HepG2 (cell line): ENCODE results near the gene UBE2O. TPM values are rescaled to one million over a fixed set of nuclear protein-coding genes. Genes with fewer than 3 reads are reported as not detected.

Source experiments
- ARID2 ChIP-seq: sonication (generic); formaldehyde crosslinking; IDR thresholded peaks from 2 replicates; pipeline ENCODE4 v1.8.1; 2022; ENCODE audit warnings: mild to moderate bottlenecking, missing genetic modification reagents, borderline replicate concordance
- CAMTA2 ChIP-seq: sonication (generic); formaldehyde crosslinking; IDR thresholded peaks from 2 replicates; pipeline ENCODE4 v1.4.0; 2020; ENCODE audit warnings: mild to moderate bottlenecking, missing genetic modification reagents, borderline replicate concordance
- FOXJ3 ChIP-seq: sonication (generic); formaldehyde crosslinking; IDR thresholded peaks from 2 replicates; pipeline ENCODE4 v1.4.0; 2020; ENCODE audit warnings: missing genetic modification reagents, mild to moderate bottlenecking, borderline replicate concordance
- GABPA ChIP-seq, 2 experiments: IDR thresholded peaks; 2 replicates each; pipeline ENCODE4 v1.6.1; 2011 to 2016; ENCODE audit warnings: low read depth in 2 of 2, low read length in 1 of 2, missing biosample characterization in 1 of 2, missing genetic modification characterization in 1 of 2
- IKZF1 ChIP-seq: fragments of 450-650 bp; IDR thresholded peaks from 2 replicates; pipeline ENCODE4 v1.7.1; 2016
- KLF6 ChIP-seq: IDR thresholded peaks from 2 replicates; pipeline ENCODE4 v1.8.0; 2016; ENCODE audit warnings: missing biosample characterization, missing genetic modification reagents
- MBD4 ChIP-seq: IDR thresholded peaks from 2 replicates; pipeline ENCODE4 v1.6.1; 2012; ENCODE audit warnings: low read length, inconsistent platforms, borderline replicate concordance
- MIER3 ChIP-seq: IDR thresholded peaks from 2 replicates; pipeline ENCODE4 v1.6.1; 2016; ENCODE audit warnings: missing compliant biosample characterization, borderline replicate concordance
- MTA3 ChIP-seq: sonication (generic); formaldehyde crosslinking; IDR thresholded peaks from 2 replicates; pipeline ENCODE4 v1.4.0; 2020; ENCODE audit warnings: missing genetic modification reagents
- PAF1 ChIP-seq: IDR thresholded peaks from 2 replicates; pipeline ENCODE4 v1.6.1; 2016; ENCODE audit warnings: missing genetic modification reagents, missing compliant biosample characterization
- PITX1 ChIP-seq: sonication (generic); formaldehyde crosslinking; IDR thresholded peaks from 2 replicates; pipeline ENCODE4 v1.5.1; 2020; ENCODE audit warnings: mild to moderate bottlenecking, missing genetic modification reagents
- TBX2 ChIP-seq: sonication (generic); formaldehyde crosslinking; IDR thresholded peaks from 2 replicates; pipeline ENCODE4 v1.5.0; 2020; ENCODE audit warnings: missing genetic modification reagents, mild to moderate bottlenecking, borderline replicate concordance
- ZEB1 ChIP-seq: IDR thresholded peaks from 2 replicates; pipeline ENCODE4 v1.6.1; 2012; ENCODE audit warnings: mild to moderate bottlenecking, low read depth, inconsistent platforms; ENCODE audit not compliant: insufficient replicate concordance
- ZFP1 ChIP-seq: IDR thresholded peaks from 2 replicates; pipeline ENCODE4 v1.6.1; 2016
- ZNF468 ChIP-seq: sonication (generic); formaldehyde crosslinking; IDR thresholded peaks from 2 replicates; pipeline ENCODE4 v1.8.0; 2022; ENCODE audit warnings: mild to moderate bottlenecking, moderate library complexity, missing genetic modification reagents
- ZNF549 ChIP-seq: sonication (generic); formaldehyde crosslinking; IDR thresholded peaks from 2 replicates; pipeline ENCODE4 v1.5.0; 2020; ENCODE audit warnings: missing genetic modification reagents
- ZNF747 ChIP-seq: sonication (generic); formaldehyde crosslinking; IDR thresholded peaks from 2 replicates; pipeline ENCODE4 v1.8.1; 2023; ENCODE audit warnings: missing genetic modification reagents, mild to moderate bottlenecking, borderline replicate concordance
- ZNF776 ChIP-seq: sonication (generic); formaldehyde crosslinking; IDR thresholded peaks from 2 replicates; pipeline ENCODE4 v1.4.0; 2020; ENCODE audit warnings: mild to moderate bottlenecking, missing genetic modification reagents
- ZSCAN21 ChIP-seq: sonication (generic); formaldehyde crosslinking; IDR thresholded peaks from 2 replicates; pipeline ENCODE4 v1.8.0; 2022; ENCODE audit warnings: mild to moderate bottlenecking, missing genetic modification reagents, moderate library complexity, borderline replicate concordance
- ZSCAN31 ChIP-seq: sonication (generic); formaldehyde crosslinking; IDR thresholded peaks from 2 replicates; pipeline ENCODE4 v1.5.0; 2020; ENCODE audit warnings: low read depth, mild to moderate bottlenecking, missing genetic modification reagents
- ZZZ3 ChIP-seq: sonication (generic); formaldehyde crosslinking; IDR thresholded peaks from 2 replicates; pipeline ENCODE4 v1.4.0; 2020; ENCODE audit warnings: missing genetic modification reagents, mild to moderate bottlenecking, borderline replicate concordance
- polyA plus RNA-seq, 8 experiments: library from polyadenylated mRNA; depleted of rRNA in 3 of 8; stranded (reverse) in 7 of 8; unstranded in 1 of 8; fragments of >200 nt; fragmentation: Illumina TruSeq in 4 of 8; extraction: Trizol in 4 of 8; gene quantifications; 2 replicates each; pipeline versions ENCODE4 v1.2.1 to v1.2.3, GENCODE V29; 2011 to 2016; ENCODE audit warnings: low read depth in 4 of 8, missing spikeins in 1 of 8, mixed read lengths in 1 of 8; ENCODE audit not compliant: insufficient read depth in 1 of 8
- total RNA-seq, 5 experiments: library from RNA; depleted of rRNA; stranded (reverse); fragments of >200 nt; fragmentation: Illumina TruSeq; extraction: Trizol; gene quantifications; 2 replicates each; pipeline ENCODE4 v1.2.3, GENCODE V29; 2016; ENCODE audit warnings: low read depth in 1 of 5
- TF ChIP-seq, protein P1 (sequence below): sonication (generic); formaldehyde crosslinking; conservative IDR thresholded peaks from 2 replicates; pipeline ENCODE4 v1.4.0; 2020; ENCODE audit warnings: mild to moderate bottlenecking, missing genetic modification reagents, moderate library complexity
- TF ChIP-seq, protein P2 (sequence below): sonication (generic); formaldehyde crosslinking; IDR thresholded peaks from 2 replicates; pipeline ENCODE4 v1.5.0; 2020; ENCODE audit warnings: missing genetic modification reagents

The UBE2O gene
- total and polyA plus RNA-seq, 2 of the 13 experiments (the other 11 are each of a cell fraction or from before 2014, with no cell fraction given): 21.5 to 23.5 TPM

DNA sequence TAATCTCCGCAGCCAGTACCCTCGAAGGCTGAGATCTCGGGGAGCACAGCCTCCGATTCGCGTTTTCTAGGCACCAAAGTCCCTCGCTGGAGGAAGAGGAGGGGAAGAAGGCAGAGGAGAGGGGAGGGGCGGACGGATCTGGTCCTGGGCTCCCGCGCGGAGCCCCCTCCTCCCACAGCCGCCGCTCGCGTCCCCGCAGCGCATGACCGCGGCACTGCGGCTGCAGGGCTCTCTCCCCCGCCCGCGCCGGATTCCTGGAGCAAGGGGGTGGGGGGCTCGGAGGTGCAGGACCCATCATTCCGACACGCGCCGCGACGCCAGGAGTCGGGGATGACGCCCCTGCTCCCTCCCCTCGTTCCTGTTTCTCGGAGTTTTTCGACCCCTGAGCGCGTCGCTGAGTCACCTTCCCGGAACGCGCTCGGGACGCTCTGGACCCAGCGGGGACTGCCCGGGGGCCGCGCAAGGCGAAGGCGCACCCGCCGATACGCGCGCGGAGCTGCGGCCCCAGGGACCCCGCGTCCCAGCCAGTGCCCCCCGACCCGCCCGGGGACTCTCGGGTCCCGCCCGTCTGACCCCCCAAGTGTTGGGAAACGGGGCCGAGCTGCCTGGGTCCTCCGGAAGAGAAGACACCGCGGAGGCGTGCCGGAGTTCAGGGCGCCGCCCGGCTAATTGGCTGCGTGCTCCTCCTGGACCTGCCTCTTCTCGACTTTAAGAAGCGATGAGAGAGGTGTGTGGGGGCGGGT, 70.0 kb downstream of the UBE2O start (continued):
- TF ChIP-seq PAF1 (no peak; the same call in 1 of the 2 replicates), ZSCAN31 (CRISPR knock-in tag) (no peak; the same call in none of the 2 replicates), GABPA (IDR thresholded peaks at IDR 0.05; ENCODE audit: low read depth, low read length) (no peak), GABPA (CRISPR knock-in tag; IDR thresholded peaks at IDR 0.05; ENCODE audit: low read depth) (no peak), ZSCAN21 (CRISPR knock-in tag) (no peak; the same call in 1 of the 2 replicates), KLF6 (CRISPR knock-in tag) (0 out of 2 replicates have a peak, but pooled peaks have one; percentile 73), ZNF747 (peak; percentile 81; the same call in 1 of the 2 replicates), ZNF468 (CRISPR knock-in tag) (no peak), MIER3 (no peak; the same call in none of the 2 replicates), ZNF776 (CRISPR knock-in tag) (no peak; the same call in 1 of the 2 replicates), CAMTA2 (CRISPR knock-in tag) (no peak; the same call in 1 of the 2 replicates), MTA3 (CRISPR knock-in tag) (no peak), ARID2 (CRISPR knock-in tag) (no peak; the same call in 1 of the 2 replicates), IKZF1 (no peak), FOXJ3 (CRISPR knock-in tag) (no peak), TBX2 (CRISPR knock-in tag) (peak; percentile 26; the same call in 1 of the 2 replicates), PITX1 (CRISPR knock-in tag) (no peak), ZNF549 (no peak), ZEB1 (no peak), MBD4 (no peak), ZZZ3 (no peak), ZFP1 (no peak)
- TF ChIP-seq, protein P1, sequence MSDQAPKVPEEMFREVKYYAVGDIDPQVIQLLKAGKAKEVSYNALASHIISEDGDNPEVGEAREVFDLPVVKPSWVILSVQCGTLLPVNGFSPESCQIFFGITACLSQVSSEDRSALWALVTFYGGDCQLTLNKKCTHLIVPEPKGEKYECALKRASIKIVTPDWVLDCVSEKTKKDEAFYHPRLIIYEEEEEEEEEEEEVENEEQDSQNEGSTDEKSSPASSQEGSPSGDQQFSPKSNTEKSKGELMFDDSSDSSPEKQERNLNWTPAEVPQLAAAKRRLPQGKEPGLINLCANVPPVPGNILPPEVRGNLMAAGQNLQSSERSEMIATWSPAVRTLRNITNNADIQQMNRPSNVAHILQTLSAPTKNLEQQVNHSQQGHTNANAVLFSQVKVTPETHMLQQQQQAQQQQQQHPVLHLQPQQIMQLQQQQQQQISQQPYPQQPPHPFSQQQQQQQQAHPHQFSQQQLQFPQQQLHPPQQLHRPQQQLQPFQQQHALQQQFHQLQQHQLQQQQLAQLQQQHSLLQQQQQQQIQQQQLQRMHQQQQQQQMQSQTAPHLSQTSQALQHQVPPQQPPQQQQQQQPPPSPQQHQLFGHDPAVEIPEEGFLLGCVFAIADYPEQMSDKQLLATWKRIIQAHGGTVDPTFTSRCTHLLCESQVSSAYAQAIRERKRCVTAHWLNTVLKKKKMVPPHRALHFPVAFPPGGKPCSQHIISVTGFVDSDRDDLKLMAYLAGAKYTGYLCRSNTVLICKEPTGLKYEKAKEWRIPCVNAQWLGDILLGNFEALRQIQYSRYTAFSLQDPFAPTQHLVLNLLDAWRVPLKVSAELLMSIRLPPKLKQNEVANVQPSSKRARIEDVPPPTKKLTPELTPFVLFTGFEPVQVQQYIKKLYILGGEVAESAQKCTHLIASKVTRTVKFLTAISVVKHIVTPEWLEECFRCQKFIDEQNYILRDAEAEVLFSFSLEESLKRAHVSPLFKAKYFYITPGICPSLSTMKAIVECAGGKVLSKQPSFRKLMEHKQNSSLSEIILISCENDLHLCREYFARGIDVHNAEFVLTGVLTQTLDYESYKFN (CRISPR knock-in tag): no peak; the same call in 1 of the 2 replicates
- TF ChIP-seq, protein P2, sequence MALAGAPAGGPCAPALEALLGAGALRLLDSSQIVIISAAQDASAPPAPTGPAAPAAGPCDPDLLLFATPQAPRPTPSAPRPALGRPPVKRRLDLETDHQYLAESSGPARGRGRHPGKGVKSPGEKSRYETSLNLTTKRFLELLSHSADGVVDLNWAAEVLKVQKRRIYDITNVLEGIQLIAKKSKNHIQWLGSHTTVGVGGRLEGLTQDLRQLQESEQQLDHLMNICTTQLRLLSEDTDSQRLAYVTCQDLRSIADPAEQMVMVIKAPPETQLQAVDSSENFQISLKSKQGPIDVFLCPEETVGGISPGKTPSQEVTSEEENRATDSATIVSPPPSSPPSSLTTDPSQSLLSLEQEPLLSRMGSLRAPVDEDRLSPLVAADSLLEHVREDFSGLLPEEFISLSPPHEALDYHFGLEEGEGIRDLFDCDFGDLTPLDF (CRISPR knock-in tag): 0 out of 2 replicates have a peak, but pooled peaks have one; percentile 20
